GM12891 (cell line): ENCODE measurements around the gene SMIM35.

Experiments
- POLR2A ChIP-seq: IDR thresholded peaks from 2 replicates; pipeline ENCODE4 v1.6.1; 2011; ENCODE audit warnings: low read depth, low read length, control low read depth
- POLR2AphosphoS5 ChIP-seq: IDR thresholded peaks from 2 replicates; pipeline ENCODE4 v1.6.1; 2011; ENCODE audit warnings: low read depth, low read length, control low read depth

DNA sequence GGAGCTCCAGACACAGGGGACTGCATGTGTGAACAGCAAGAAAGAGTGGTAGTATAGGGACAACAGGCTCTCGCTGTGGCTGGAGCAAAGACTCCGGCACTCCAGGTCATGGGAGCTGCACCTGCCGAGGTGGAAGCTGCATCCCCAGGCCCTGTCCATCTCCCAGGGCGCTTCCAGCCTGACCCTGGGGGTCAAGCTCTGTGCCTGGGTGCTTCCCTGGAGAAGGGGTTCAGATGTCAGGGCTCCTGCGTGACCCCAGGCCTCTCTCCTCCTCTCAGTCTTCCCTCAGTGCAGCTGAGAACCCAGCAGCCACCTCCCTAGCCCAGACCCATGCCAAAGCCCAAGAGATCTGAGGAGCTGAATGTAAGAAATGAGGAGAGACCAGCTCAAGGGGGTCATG lies 6.5 kb downstream of the SMIM35 start:
- TF ChIP-seq POLR2AphosphoS5 = no peak
- no peak for TF ChIP-seq POLR2A
